OCI-LY3 (cell line): ENCODE data around the gene ADARB2.

Experiments
- CTCF ChIP-seq: fragments of 200-600, 300-600 bp; sonication (generic); IDR thresholded peaks from 2 replicates; pipeline ENCODE4 v1.5.1; 2014; ENCODE audit warnings: antibody characterized with exemption, low read length, low read depth
- EZH2phosphoT487 ChIP-seq: fragments of 200-600 bp; shearing (Covaris generic); IDR thresholded peaks from 2 replicates; pipeline ENCODE4 v1.6.1; 2018; ENCODE audit warnings: antibody characterized with exemption, mixed run types, low read depth

- TF ChIP-seq CTCF (no peak), EZH2phosphoT487 (no peak)
These were observed 5.7 kb downstream of the ADARB2 start for GRCh38 chr10:1731592-1731991.
